ENCODE results near the gene GJA1. TPM values are rescaled to one million over a fixed set of nuclear protein-coding genes. Genes with fewer than 3 reads are reported as not detected.
"Not testable (repeated sequence)": the region's sequence is repeated elsewhere in the genome, so short reads cannot be mapped to it uniquely, and the experiment has no call there.

GJA1 gene
- total RNA-seq (2014; rRNA removed) (14.0 and 15.2 TPM in 2 replicates), Bru-seq, nascent RNA (percentile 47 among the genes with signal in this experiment), BruChase-seq, experiment 1, labeled RNA remaining after a 6-hour chase (percentile 78 among the genes with signal in this experiment), BruChase-seq, experiment 2, labeled RNA remaining after a 2-hour chase (percentile 63 among the genes with signal in this experiment)
- long read RNA-seq, partial matches to known transcripts, result 0 of 1 reads
- long read RNA-seq, other reads (novel, unspliced or antisense), result 1 of 1 reads

DNA sequence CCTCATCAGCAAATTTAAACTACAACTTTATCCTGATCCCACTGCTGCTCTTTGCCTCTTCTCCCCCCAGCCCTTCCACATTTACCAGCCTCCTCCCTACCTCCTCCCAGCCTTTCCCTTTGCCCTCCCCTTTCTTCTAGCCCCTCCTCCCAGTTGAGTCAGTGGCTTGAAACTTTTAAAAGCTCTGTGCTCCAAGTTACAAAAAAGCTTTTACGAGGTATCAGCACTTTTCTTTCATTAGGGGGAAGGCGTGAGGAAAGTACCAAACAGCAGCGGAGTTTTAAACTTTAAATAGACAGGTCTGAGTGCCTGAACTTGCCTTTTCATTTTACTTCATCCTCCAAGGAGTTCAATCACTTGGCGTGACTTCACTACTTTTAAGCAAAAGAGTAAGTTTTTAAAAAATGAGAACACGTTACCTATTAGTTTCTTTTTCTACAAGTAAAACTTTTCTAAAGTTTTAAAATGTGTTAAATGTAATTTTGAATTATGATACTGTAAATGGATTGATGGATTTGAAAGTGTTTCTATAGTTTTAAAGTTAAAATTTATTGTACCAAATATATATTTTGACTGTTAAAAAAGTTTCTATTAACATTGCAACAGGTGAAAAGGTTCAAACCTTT lies at the start of gene GJA1:
TSS of gene GJA1 (plus strand) at position 203 of the 626 bp plus-strand sequence. CDS start 11,202 bp downstream, outside the sequence.
- Histone ChIP-seq H3K27me3 (ENCODE audit: low read length) (peaks cover 26% of the 10 kb centered on the region), H3K9ac (ENCODE audit: low read length) (peak within 1 kb of the TSS; percentile 73), H3K9me2 (replicated peaks; ENCODE audit: low read length) (no peaks in the 10 kb centered on the region), H3K27ac (ENCODE audit: low read length) (0 out of 2 replicates have a peak within 1 kb of the TSS, but pooled peaks have one; percentile 54), H3K9me3 (ENCODE audit: low read length) (no peaks in the 10 kb centered on the region), H3K4me1 (ENCODE audit: insufficient read depth, low read length) (no peaks in the 10 kb centered on the region), H3F3A (ENCODE audit: low read length, unreplicated experiment) (no peaks in the 10 kb centered on the region), H2AFZ (ENCODE audit: low read length) (peak within 1 kb of the TSS; percentile 37), H3K4me2 (ENCODE audit: low read length) (peak within 1 kb of the TSS; percentile 90), H3K36me3 (ENCODE audit: low read depth, low read length) (no peaks in the 10 kb centered on the region), H3K79me2 (ENCODE audit: low read length) (peaks cover 48% of the 10 kb centered on the region), H4K20me1 (ENCODE audit: low read length) (no peaks in the 10 kb centered on the region), H3K4me3 (ENCODE audit: low read length) (peak within 1 kb of the TSS; percentile 75)
- peak; percentile 60 for ATAC-seq
- intact Hi-C loops (cut with micrococcal nuclease), result loop anchor here (5.0 to 10.0 kb wide), 5 partner anchors 47 to 749 kb away; no protein-coding TSS in a partner anchor
- POLR2A ChIA-PET (ENCODE audit: unreplicated experiment), result interaction anchor here (0.5 to 0.6 kb wide), 2 partner anchors 69 to 107 kb away, joined by 3 read pairs; no protein-coding TSS in a partner anchor
- CTCF ChIA-PET, result no interaction called here
- peak; percentile 67 for DNase-seq
- TF ChIP-seq, protein P1, sequence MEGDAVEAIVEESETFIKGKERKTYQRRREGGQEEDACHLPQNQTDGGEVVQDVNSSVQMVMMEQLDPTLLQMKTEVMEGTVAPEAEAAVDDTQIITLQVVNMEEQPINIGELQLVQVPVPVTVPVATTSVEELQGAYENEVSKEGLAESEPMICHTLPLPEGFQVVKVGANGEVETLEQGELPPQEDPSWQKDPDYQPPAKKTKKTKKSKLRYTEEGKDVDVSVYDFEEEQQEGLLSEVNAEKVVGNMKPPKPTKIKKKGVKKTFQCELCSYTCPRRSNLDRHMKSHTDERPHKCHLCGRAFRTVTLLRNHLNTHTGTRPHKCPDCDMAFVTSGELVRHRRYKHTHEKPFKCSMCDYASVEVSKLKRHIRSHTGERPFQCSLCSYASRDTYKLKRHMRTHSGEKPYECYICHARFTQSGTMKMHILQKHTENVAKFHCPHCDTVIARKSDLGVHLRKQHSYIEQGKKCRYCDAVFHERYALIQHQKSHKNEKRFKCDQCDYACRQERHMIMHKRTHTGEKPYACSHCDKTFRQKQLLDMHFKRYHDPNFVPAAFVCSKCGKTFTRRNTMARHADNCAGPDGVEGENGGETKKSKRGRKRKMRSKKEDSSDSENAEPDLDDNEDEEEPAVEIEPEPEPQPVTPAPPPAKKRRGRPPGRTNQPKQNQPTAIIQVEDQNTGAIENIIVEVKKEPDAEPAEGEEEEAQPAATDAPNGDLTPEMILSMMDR (conservative IDR thresholded peaks at IDR 0.05; ENCODE audit: low read depth, low read length), result no peak
- no peak for TF ChIP-seq EZH2phosphoT487 (IDR thresholded peaks at IDR 0.05; ENCODE audit: borderline replicate concordance, low read length)
- no peak for TF ChIP-seq EZH2 (IDR thresholded peaks at IDR 0.05; ENCODE audit: low read length, unreplicated experiment)
- TSS peak; percentile 59 for BruUV-seq (replicated peaks)

DNA sequence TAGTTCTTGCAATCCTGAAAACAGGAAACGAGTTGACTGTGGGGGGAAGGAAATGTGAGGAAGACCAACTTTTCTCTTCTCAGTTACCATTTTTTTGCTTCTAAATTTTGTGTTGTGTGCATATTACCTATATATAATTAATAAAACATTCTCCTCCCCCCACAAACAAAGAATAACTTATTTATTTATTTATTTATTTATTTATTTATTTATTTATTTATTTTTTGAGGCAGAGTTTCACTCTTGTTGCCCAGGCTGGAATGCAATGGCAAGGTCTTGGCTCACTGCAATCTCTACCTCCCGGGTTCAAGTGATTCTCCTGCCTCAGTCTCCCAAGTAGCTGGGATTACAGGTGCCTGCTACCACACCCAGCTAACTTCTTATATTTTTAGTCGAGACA lies 48.9 kb upstream of the GJA1 start:
- DNase-seq; H3K9me2 ChIP-seq (replicated peaks; ENCODE audit: low read length); H3K79me2 ChIP-seq (ENCODE audit: low read length); BruUV-seq (replicated peaks); POLR2A ChIA-PET (ENCODE audit: unreplicated experiment); H3K27me3 ChIP-seq (ENCODE audit: low read length); H3K4me1 ChIP-seq (ENCODE audit: insufficient read depth, low read length); H3K36me3 ChIP-seq (ENCODE audit: low read depth, low read length); H3F3A ChIP-seq (ENCODE audit: low read length, unreplicated experiment); H4K20me1 ChIP-seq (ENCODE audit: low read length); intact Hi-C loops (cut with micrococcal nuclease); H3K4me2 ChIP-seq (ENCODE audit: low read length); H3K27ac ChIP-seq (ENCODE audit: low read length); H3K4me3 ChIP-seq (ENCODE audit: low read length); ATAC-seq; H3K9ac ChIP-seq (ENCODE audit: low read length); H3K9me3 ChIP-seq (ENCODE audit: low read length); H2AFZ ChIP-seq (ENCODE audit: low read length); CTCF ChIA-PET: not testable (repeated sequence)

DNA sequence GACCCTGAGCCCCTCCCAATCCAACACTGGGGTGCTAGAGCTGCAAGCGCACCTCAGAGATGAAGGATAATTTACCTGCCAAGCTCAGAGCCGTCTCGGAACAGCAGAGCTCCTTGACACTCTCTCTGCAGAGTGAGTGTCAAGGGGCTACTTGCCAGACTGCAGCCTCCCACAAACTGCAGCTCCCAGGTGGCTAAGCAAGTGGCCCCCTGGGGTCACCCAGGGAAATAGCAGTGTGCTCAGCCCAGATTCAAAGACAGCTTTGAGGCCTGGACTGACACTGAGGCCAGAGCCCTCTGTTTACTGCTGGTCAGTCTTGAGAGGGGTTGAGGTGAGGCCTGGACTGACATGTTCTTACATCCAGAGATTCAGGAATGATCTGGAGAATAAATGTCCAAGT lies 46.0 kb upstream of the GJA1 start:
- CTCF ChIA-PET, result no interaction called here

More for the DNA sequence above, 46.0 kb upstream of the GJA1 start:
- Histone ChIP-seq H3K9me2 (replicated peaks; ENCODE audit: low read length) (no peaks in the 10 kb centered on the region), H3K4me3 (ENCODE audit: low read length) (no peak overlapping the region), H3F3A (ENCODE audit: low read length, unreplicated experiment) (no peaks in the 10 kb centered on the region), H3K9me3 (ENCODE audit: low read length) (no peaks in the 10 kb centered on the region), H4K20me1 (ENCODE audit: low read length) (no peaks in the 10 kb centered on the region), H3K27ac (ENCODE audit: low read length) (no peak overlapping the region), H3K36me3 (ENCODE audit: low read depth, low read length) (no peaks in the 10 kb centered on the region), H2AFZ (ENCODE audit: low read length) (no peak overlapping the region), H3K9ac (ENCODE audit: low read length) (no peak overlapping the region), H3K4me1 (ENCODE audit: insufficient read depth, low read length) (no peaks in the 10 kb centered on the region), H3K4me2 (ENCODE audit: low read length) (no peak overlapping the region), H3K79me2 (ENCODE audit: low read length) (no peaks in the 10 kb centered on the region), H3K27me3 (ENCODE audit: low read length) (no peaks in the 10 kb centered on the region)
- intact Hi-C loops (cut with micrococcal nuclease), result no loop called here
- no TSS peak for BruUV-seq (replicated peaks)
- POLR2A ChIA-PET (ENCODE audit: unreplicated experiment), result no interaction called here
- TF ChIP-seq EZH2phosphoT487 (IDR thresholded peaks at IDR 0.05; ENCODE audit: borderline replicate concordance, low read length), result no peak
- TF ChIP-seq EZH2 (IDR thresholded peaks at IDR 0.05; ENCODE audit: low read length, unreplicated experiment), result no peak
- TF ChIP-seq, protein P1 (conservative IDR thresholded peaks at IDR 0.05; ENCODE audit: low read depth, low read length), result no peak
- ATAC-seq (no peak), DNase-seq (no peak)

Data from PC-3 (cell line).